Ovary (tissue), 9 donors: ENCODE measurements around the gene WIF1. TPM values are rescaled to one million over a fixed set of nuclear protein-coding genes. Genes with fewer than 3 reads are reported as not detected.

Experiments
- DNase-seq, 5 donors: peaks; one replicate each; pipeline ENCODE4 v3.0.0-alpha.2; 2019 to 2020
- H3K27ac ChIP-seq, 2 donors: fragments of 200-600 bp; one replicate each; pipeline versions ENCODE4 v1.5.1 to v1.8.0; 2019 to 2022
- H3K27me3 ChIP-seq: fragments of 200-600 bp; one replicate; pipeline ENCODE4 v1.8.0; 2022
- H3K36me3 ChIP-seq: fragments of 200-600 bp; sonication (generic); one replicate; pipeline ENCODE4 v1.5.1; 2019
- H3K4me1 ChIP-seq: one replicate; pipeline ENCODE4 v1.8.1; 2013; ENCODE audit warnings: mild to moderate bottlenecking, moderate library complexity; ENCODE audit not compliant: insufficient read depth
- H3K4me3 ChIP-seq: fragments of 200-600 bp; sonication (generic); one replicate; pipeline ENCODE4 v1.5.1; 2017
- H3K9me3 ChIP-seq, 2 donors: fragments of 200-600 bp in 1 of 2; sonication (generic) in 1 of 2; one replicate each; pipeline versions ENCODE4 v1.5.1 to v1.8.1; 2013 to 2019; ENCODE audit warnings: mild to moderate bottlenecking in 1 of 2, moderate library complexity in 1 of 2
- CTCF ChIP-seq, 3 donors: fragments of 450-650 bp in 2 of 3; fragments of 200-600 bp in 1 of 3; IDR thresholded peaks; one replicate each; pipeline versions ENCODE4 v1.5.1 to v1.8.0; 2016 to 2022; ENCODE audit warnings: antibody characterized with exemption in 3 of 3, mild to moderate bottlenecking in 1 of 3
- EP300 ChIP-seq: sonication (generic); formaldehyde crosslinking; IDR thresholded peaks from one replicate; pipeline ENCODE4 v1.6.1; 2017; ENCODE audit warnings: antibody characterized with exemption
- POLR2A ChIP-seq: fragments of 450-650 bp; IDR thresholded peaks from one replicate; pipeline ENCODE4 v1.6.1; 2017; ENCODE audit warnings: antibody characterized with exemption, mild to moderate bottlenecking, moderate library complexity
- WGBS, 3 donors: extraction: QIAGEN DNeasy Blood & Tissue Kit in 1 of 3; methylation state at CpG; one replicate each; pipeline versions ENCODE4 v1.1.5 to v1.1.7; 2013 to 2017; 5-methylcytosine and 5-hydroxymethylcytosine counted together
- intact Hi-C, 4 donors: fragments of 100-400 bp; cut with DNase I; formaldehyde crosslinking; loops; one replicate each; pipeline versions ENCODE4 v1.11.0 to v1.15.1; 2022 to 2023
- polyA plus RNA-seq, 2 donors: library from polyadenylated mRNA; stranded (reverse); fragments of 200-250 nt in 1 of 2; fragments of 350-450 nt in 1 of 2; fragmentation: Illumina TruSeq in 1 of 2; extraction: RNeasy Lipid Tissue Mini Kit (QIAGEN cat#74804) in 1 of 2; gene quantifications; one replicate each; pipeline ENCODE4 v1.2.3, GENCODE V29; 2013 to 2014
- total RNA-seq, 7 donors: library from RNA; depleted of rRNA in 2 of 7; stranded (reverse); fragments of >200 nt in 2 of 7; fragmentation: NEBNext Ultra II Directional in 3 of 7; extraction: Animal tissue kit (Norgen Biotek cat#: 25700) in 3 of 7; gene quantifications; one replicate each; pipeline versions ENCODE4 v1.1.0 to v1.2.4, GENCODE V29; 2016 to 2023
- donor health status: DM: no; HTN: no; CAD: no; lungs with moderate emphysema.
- donor health status: DM: no; HTN: no; CAD: no.
- donor health status: Bipolar disorder and iron deficiency.
- donor health status: DM: yes; HTN: yes; CAD: no.
- donor health status: DM: no; HTN: no; CAD: no.
- donor health status: DM: yes; HTN: yes; CAD: no.

Gene WIF1
- total and polyA plus RNA-seq, 9 donors, result 0.11 to 6.7 (median 2.0) TPM; not detected in 4

GRCh38 chr12:65133879-65134278 lies 12.8 kb upstream of the WIF1 start:
- Histone ChIP-seq H3K27me3 (no peaks in the 10 kb centered on the region), H3K27ac (no peak overlapping the region), H3K9me3 (no peaks in the 10 kb centered on the region), H3K4me3 (no peak overlapping the region), H3K36me3 (no peaks in the 10 kb centered on the region), H3K4me1 (no peaks in the 10 kb centered on the region)
- no peak for DNase-seq
- TF ChIP-seq CTCF (IDR thresholded peaks at IDR 0.05) (no peak), EP300 (no peak), POLR2A (no peak)
- intact Hi-C loops, result no loop called here

GRCh38 chr12:65126482-65126881 lies 5.4 kb upstream of the WIF1 start:
- no peak overlapping the region for H3K27ac ChIP-seq
- H3K4me1 ChIP-seq, result no peaks in the 10 kb centered on the region
- no peaks in the 10 kb centered on the region for H3K36me3 ChIP-seq
- WGBS, 3 donors, result 67 to 73% (median 69%) methylated on average over 5 of the region's 5 CpGs
- no peak for DNase-seq
- intact Hi-C loops, result no loop called here
- peaks cover 0 to 4% of the 10 kb centered on the region in 2 donors for H3K9me3 ChIP-seq
- TF ChIP-seq POLR2A (no peak), CTCF (IDR thresholded peaks at IDR 0.05) (no peak), EP300 (no peak)
- no peak overlapping the region for H3K4me3 ChIP-seq
- H3K27me3 ChIP-seq, result no peaks in the 10 kb centered on the region

DNA sequence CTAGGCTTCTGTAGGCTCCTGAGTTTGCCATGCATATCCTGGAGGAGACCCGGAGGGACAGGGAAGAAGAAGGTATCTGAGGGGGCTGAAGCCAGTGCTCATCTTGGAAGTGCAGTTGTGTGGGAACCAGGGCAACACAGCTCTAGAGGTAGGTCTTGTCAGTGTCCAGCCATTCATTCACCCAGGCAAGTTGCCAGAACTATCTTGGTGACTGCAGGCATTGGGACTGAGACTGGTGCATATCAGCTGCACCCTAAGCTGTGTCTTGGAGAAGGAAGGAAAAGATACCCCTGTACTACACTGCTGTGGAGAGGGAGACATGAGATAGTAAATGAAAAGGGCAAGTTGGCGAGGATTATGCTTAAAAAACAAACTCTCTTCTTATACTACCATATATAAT lies 4.9 kb upstream of the WIF1 start:
- Histone ChIP-seq H3K4me3 (no peak overlapping the region), H3K36me3 (no peaks in the 10 kb centered on the region), H3K27me3 (no peaks in the 10 kb centered on the region), H3K9me3 (peaks cover 0 to 7% of the 10 kb centered on the region in 2 donors), H3K4me1 (no peaks in the 10 kb centered on the region), H3K27ac (no peak overlapping the region)
- TF ChIP-seq EP300, result no peak
- TF ChIP-seq CTCF (IDR thresholded peaks at IDR 0.05), result no peak
- TF ChIP-seq POLR2A, result no peak
- WGBS, 3 donors, result 64 to 67% (median 67%) methylated on average over 2 of the region's 2 CpGs
- DNase-seq, result no peak
- intact Hi-C loops, result no loop called here

DNA sequence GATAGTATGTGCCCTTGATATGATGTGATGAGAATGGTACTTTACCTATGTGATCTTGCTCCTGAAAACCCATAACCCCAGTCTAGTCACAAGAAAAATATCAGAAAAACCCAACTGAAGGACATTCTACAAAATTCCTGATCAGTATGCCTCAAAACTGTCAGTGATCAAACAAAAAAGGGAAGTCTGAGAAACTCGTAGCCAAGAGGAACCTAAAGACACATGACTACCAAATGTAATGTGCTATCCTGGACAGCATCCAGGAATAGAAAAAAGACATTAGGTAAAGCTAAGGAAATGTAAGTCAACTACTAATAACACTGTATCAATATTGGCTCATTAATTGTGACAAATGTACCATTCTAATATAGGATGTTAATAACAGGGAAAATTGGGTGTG lies 4.1 kb upstream of the WIF1 start:
- Histone ChIP-seq H3K4me3 (no peak overlapping the region), H3K27me3 (no peaks in the 10 kb centered on the region), H3K4me1 (no peaks in the 10 kb centered on the region), H3K36me3 (no peaks in the 10 kb centered on the region), H3K9me3 (peaks cover 0 to 7% of the 10 kb centered on the region in 2 donors), H3K27ac (no peak overlapping the region)
- TF ChIP-seq CTCF (IDR thresholded peaks at IDR 0.05), result no peak
- TF ChIP-seq EP300, result no peak
- TF ChIP-seq POLR2A, result no peak
- WGBS, 3 donors, result 30 to 50% (median 45%) methylated on average over 1 of the region's 1 CpG
- intact Hi-C loops, result no loop called here
- no peak for DNase-seq
